Measurements from ENCODE around the gene NBEAL2.

The NBEAL2 gene

GRCh38 chr3:46943237-46944187 lies 36.0 kb upstream of the NBEAL2 start:
- no peak for DNase-seq (ENCODE audit: low read depth in 2 of 2)

GRCh38 chr3:46944191-46944590 lies 35.3 kb upstream of the NBEAL2 start:
- DNase-seq (ENCODE audit: low read depth in 2 of 2): no peak

GRCh38 chr3:46946416-46946815 lies 33.0 kb upstream of the NBEAL2 start:
- no peak for DNase-seq (ENCODE audit: low read depth in 2 of 2)

GRCh38 chr3:46946856-46947545 lies 32.5 kb upstream of the NBEAL2 start:
- no peak for DNase-seq (ENCODE audit: low read depth in 2 of 2)

- DNase-seq (ENCODE audit: low read depth in 2 of 2): no peak
Measured at GRCh38 chr3:46947546-46947901, 31.9 kb upstream of the NBEAL2 start.

GRCh38 chr3:46947981-46948791 lies 31.3 kb upstream of the NBEAL2 start:
- no peak for DNase-seq (ENCODE audit: low read depth in 2 of 2)

- DNase-seq (ENCODE audit: low read depth in 2 of 2): no peak
Measured at GRCh38 chr3:46948830-46949671, 30.4 kb upstream of the NBEAL2 start.

GRCh38 chr3:46950177-46950576 lies 29.3 kb upstream of the NBEAL2 start:
- DNase-seq (ENCODE audit: low read depth in 2 of 2): no peak

GRCh38 chr3:46950650-46951241 lies 28.7 kb upstream of the NBEAL2 start:
- DNase-seq (ENCODE audit: low read depth in 2 of 2): no peak

- DNase-seq (ENCODE audit: low read depth in 2 of 2): no peak
Measured at GRCh38 chr3:46952813-46953212, 26.7 kb upstream of the NBEAL2 start.

GRCh38 chr3:46953234-46954010 lies 26.0 kb upstream of the NBEAL2 start:
- no peak for DNase-seq (ENCODE audit: low read depth in 2 of 2)

GRCh38 chr3:46954178-46954577 lies 25.3 kb upstream of the NBEAL2 start:
- DNase-seq (ENCODE audit: low read depth in 2 of 2): no peak

- no peak for DNase-seq (ENCODE audit: low read depth in 2 of 2)
Measured at GRCh38 chr3:46955157-46955556, 24.3 kb upstream of the NBEAL2 start.

- no peak for DNase-seq (ENCODE audit: low read depth in 2 of 2)
Measured at GRCh38 chr3:46955801-46956259, 23.6 kb upstream of the NBEAL2 start.

- DNase-seq (ENCODE audit: low read depth in 2 of 2): no peak
Measured at GRCh38 chr3:46957092-46957820, 22.2 kb upstream of the NBEAL2 start.

GRCh38 chr3:46958467-46959160 lies 20.9 kb upstream of the NBEAL2 start:
- no peak for DNase-seq (ENCODE audit: low read depth in 2 of 2)

GRCh38 chr3:46959161-46959511 lies 20.3 kb upstream of the NBEAL2 start:
- DNase-seq (ENCODE audit: low read depth in 2 of 2): no peak

GRCh38 chr3:46960081-46960701 lies 19.3 kb upstream of the NBEAL2 start:
- no peak for DNase-seq (ENCODE audit: low read depth in 2 of 2)

Data from fibroblast of skin of left biceps (primary cell).